Measurements from ENCODE around the gene LYG1.

DNA sequence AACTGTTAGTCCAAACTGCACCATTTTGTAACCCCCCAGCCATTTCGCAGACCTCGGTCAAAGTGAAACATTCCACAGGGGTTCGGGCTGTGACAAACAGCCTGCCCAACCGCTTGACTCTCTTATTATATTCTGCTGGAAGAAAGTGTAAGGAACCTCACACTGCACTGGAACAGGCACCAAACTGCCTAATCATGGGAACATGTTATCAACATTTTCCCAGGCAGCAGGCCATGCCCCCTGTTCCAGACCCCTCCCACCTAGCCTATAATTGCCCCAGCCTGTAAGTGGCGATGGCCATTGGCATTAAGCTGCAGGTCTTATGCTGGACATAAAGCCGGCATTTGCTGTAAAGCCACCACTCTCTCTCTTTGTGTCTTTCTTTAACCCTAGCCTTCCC lies 62.4 kb downstream of the LYG1 start:
- TF ChIP-seq, protein P1, sequence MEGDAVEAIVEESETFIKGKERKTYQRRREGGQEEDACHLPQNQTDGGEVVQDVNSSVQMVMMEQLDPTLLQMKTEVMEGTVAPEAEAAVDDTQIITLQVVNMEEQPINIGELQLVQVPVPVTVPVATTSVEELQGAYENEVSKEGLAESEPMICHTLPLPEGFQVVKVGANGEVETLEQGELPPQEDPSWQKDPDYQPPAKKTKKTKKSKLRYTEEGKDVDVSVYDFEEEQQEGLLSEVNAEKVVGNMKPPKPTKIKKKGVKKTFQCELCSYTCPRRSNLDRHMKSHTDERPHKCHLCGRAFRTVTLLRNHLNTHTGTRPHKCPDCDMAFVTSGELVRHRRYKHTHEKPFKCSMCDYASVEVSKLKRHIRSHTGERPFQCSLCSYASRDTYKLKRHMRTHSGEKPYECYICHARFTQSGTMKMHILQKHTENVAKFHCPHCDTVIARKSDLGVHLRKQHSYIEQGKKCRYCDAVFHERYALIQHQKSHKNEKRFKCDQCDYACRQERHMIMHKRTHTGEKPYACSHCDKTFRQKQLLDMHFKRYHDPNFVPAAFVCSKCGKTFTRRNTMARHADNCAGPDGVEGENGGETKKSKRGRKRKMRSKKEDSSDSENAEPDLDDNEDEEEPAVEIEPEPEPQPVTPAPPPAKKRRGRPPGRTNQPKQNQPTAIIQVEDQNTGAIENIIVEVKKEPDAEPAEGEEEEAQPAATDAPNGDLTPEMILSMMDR (IDR thresholded peaks at IDR 0.05), result no peak
- no peak for TF ChIP-seq EP300 (IDR thresholded peaks at IDR 0.05)

Measured in upper lobe of left lung (tissue), 4 donors.